ENCODE measurements around the gene SPNS2.

GRCh38 chr17:4542726-4543191 is 44.1 kb downstream of the SPNS2 start:
- no peak for TF ChIP-seq CTCF (IDR thresholded peaks at IDR 0.05)
- no peak for TF ChIP-seq MEF2A (IDR thresholded peaks at IDR 0.05; ENCODE audit: borderline replicate concordance, low read depth)
- TF ChIP-seq EP300 (IDR thresholded peaks at IDR 0.05; ENCODE audit: borderline replicate concordance in 1 of 2, low read depth in 1 of 2, low read length in 1 of 2): no peak
- no peak for TF ChIP-seq RXRA (IDR thresholded peaks at IDR 0.05; ENCODE audit: borderline replicate concordance, low read depth)
- TF ChIP-seq RAD21 (IDR thresholded peaks at IDR 0.05; ENCODE audit: low read length): no peak
- no peak for TF ChIP-seq GATA2 (CRISPR knock-in tag; IDR thresholded peaks at IDR 0.05)

All from SK-N-SH (cell line).